Spleen (tissue), 7 donors: ENCODE measurements around the gene RAD51B.
A peak's percentile ranks its signal among the peaks of the same experiment; 100 is the strongest.

Experiments
- CTCF ChIP-seq, 11 experiments: fragments of 200-600 bp in 7 of 11; fragments of 450-650 bp in 4 of 11; sonication (generic) in 4 of 11; IDR thresholded peaks in 8 of 11; conservative IDR thresholded peaks in 3 of 11; 1 replicate in 7 of 11; 2 replicates in 4 of 11; pipeline versions ENCODE4 v1.4.0 to v1.8.0; 2016 to 2021; ENCODE audit warnings: antibody characterized with exemption in 11 of 11, inconsistent platforms in 4 of 11, mild to moderate bottlenecking in 1 of 11
- POLR2AphosphoS5 ChIP-seq, 3 donors: sonication (generic); formaldehyde crosslinking; IDR thresholded peaks; one replicate each; pipeline ENCODE4 v1.5.1; 2017; ENCODE audit warnings: antibody characterized with exemption in 3 of 3
- donor health status: DM: no; HTN: no; CAD: no; lungs with moderate emphysema.
- donor health status: DM: no; HTN: no; CAD: no.
- donor health status: DM: no; HTN: no; CAD: no.

DNA sequence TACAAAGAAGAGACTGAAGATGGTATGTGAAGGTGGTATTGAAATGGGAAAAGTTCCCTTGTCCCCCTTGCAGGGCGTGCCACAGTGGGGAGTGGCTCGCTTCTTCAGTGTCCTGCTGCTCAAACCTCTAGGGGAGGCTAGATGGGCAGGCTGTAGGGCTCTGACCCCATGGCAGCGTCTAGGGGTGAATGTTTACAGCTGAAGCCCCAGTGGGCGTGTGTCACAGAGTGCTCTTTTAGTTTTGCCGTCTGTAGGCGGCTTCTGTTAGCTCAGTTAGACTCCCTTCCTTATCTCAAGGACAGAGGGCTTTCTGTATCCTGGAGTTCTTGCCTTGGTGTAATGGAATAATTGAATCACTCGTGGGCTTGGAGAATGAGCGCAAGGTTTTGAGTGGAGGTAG lies 266.2 kb downstream of the RAD51B start:
- peak in 1 of 11 experiments; percentile 6 for TF ChIP-seq CTCF (IDR thresholded peaks at IDR 0.05 in 8 of 11, conservative IDR thresholded peaks at IDR 0.05 in 3 of 11)
- TF ChIP-seq POLR2AphosphoS5 (IDR thresholded peaks at IDR 0.05): peak in 1 of 3 donors; percentile 43
